A549 (cell line): ENCODE measurements around the gene ARHGEF19. TPM values are rescaled to one million over a fixed set of nuclear protein-coding genes. Genes with fewer than 3 reads are reported as not detected.

Experiments used
- ATAC-seq, 2 experiments: fragments of 200-7000 bp in 1 of 2; fragments of >200 bp in 1 of 2; cut with Nextera tagmentation in 1 of 2; cut with Tn5 transposase in 1 of 2; 3 replicates each; pipeline versions ENCODE4 v1.8.0 to v1.9.1; 2018 to 2020; ENCODE audit warnings: mild to moderate bottlenecking in 1 of 2, moderate library complexity in 1 of 2
- CTCF ChIA-PET: fragments of 300-600 bp; sonication (Branson Sonifier 250); formaldehyde crosslinking; extraction: SDS; loops from one replicate; lab custom pipeline; 2021; ENCODE audit warnings: antibody characterized with exemption, inconsistent platforms; lab: Yijun Ruan, JAX
- POLR2A ChIA-PET: fragments of 350-600 bp; formaldehyde crosslinking; extraction: SDS; loops from one replicate; lab custom pipeline; 2021; ENCODE audit warnings: antibody characterized with exemption, inconsistent platforms; lab: Yijun Ruan, JAX
- DNase-seq, 2 experiments: peaks; one replicate each; pipeline versions ENCODE4 v3.0.0 to v3.0.0-alpha.2; 2011 to 2016; ENCODE audit warnings: low read depth in 1 of 2, low spot score in 1 of 2
- FAIRE-seq: peaks from 2 replicates; lab custom pipeline; 2011; peaks lifted over from hg19 to GRCh38; lab: Jason Lieb, UNC
- H3K27ac ChIP-seq, 2 experiments: fragments of >200 bp; sonication (Bioruptor Twin); formaldehyde crosslinking; 3 replicates each; pipeline ENCODE4 v1.5.1; 2016 to 2017
- H3K4me1 ChIP-seq: fragments of >200 bp; sonication (Bioruptor Twin); formaldehyde crosslinking; 3 replicates; pipeline ENCODE4 v1.6.1; 2016
- H3K4me2 ChIP-seq: fragments of >200 bp; sonication (Bioruptor Twin); formaldehyde crosslinking; 3 replicates; pipeline ENCODE4 v1.6.1; 2016
- H3K4me3 ChIP-seq: fragments of >200 bp; sonication (Bioruptor Twin); formaldehyde crosslinking; 3 replicates; pipeline ENCODE4 v1.5.1; 2016
- H3K9me3 ChIP-seq: fragments of >200 bp; sonication (Bioruptor Twin); formaldehyde crosslinking; 3 replicates; pipeline ENCODE4 v1.6.1; 2016
- BCL3 ChIP-seq: fragments of >200 bp; sonication (Bioruptor Twin); formaldehyde crosslinking; IDR thresholded peaks from 3 replicates; pipeline ENCODE4 v1.6.1; 2016
- BHLHE40 ChIP-seq: IDR thresholded peaks from 2 replicates; pipeline ENCODE4 v1.6.1; 2012; ENCODE audit warnings: low read depth, low read length, inconsistent platforms
- CBX2 ChIP-seq: fragments of 200-600 bp; sonication (generic); IDR thresholded peaks from 2 replicates; pipeline ENCODE4 v1.6.1; 2016; ENCODE audit warnings: low read depth, mild to moderate bottlenecking, borderline replicate concordance
- CBX8 ChIP-seq: fragments of 200-600 bp; sonication (generic); IDR thresholded peaks from 2 replicates; pipeline ENCODE4 v1.6.1; 2016
- CEBPB ChIP-seq, 2 experiments: fragments of >200 bp in 1 of 2; sonication (Bioruptor Twin) in 1 of 2; formaldehyde crosslinking in 1 of 2; IDR thresholded peaks; 2 replicates each; pipeline ENCODE4 v1.6.1; 2012 to 2016
- CHD4 ChIP-seq: fragments of 200-600 bp; sonication (generic); IDR thresholded peaks from 2 replicates; pipeline ENCODE4 v1.6.1; 2016; ENCODE audit warnings: antibody characterized with exemption, mild to moderate bottlenecking, borderline replicate concordance
- EHF ChIP-seq: fragments of 250-450 bp; sonication (Bioruptor Pico); IDR thresholded peaks from 2 replicates; pipeline ENCODE4 v1.5.0; 2020; ENCODE audit warnings: mild to moderate bottlenecking
- EHMT2 ChIP-seq: fragments of 200-600 bp; sonication (generic); IDR thresholded peaks from 2 replicates; pipeline ENCODE4 v1.6.1; 2016; ENCODE audit warnings: antibody characterized with exemption, low read depth, mild to moderate bottlenecking, moderate library complexity
- EP300 ChIP-seq, 2 experiments: fragments of >200 bp; sonication (Bioruptor Twin); formaldehyde crosslinking; IDR thresholded peaks; 2 replicates in 1 of 2; 3 replicates in 1 of 2; pipeline ENCODE4 v1.6.1; 2016 to 2017
- ESRRA ChIP-seq: fragments of 150-350 bp; IDR thresholded peaks from 2 replicates; pipeline ENCODE4 v1.6.1; 2014; ENCODE audit warnings: mild to moderate bottlenecking, low read length, borderline replicate concordance
- FOSL2 ChIP-seq, 2 experiments: fragments of 450-650 bp in 1 of 2; fragments of >200 bp in 1 of 2; sonication (Bioruptor Twin) in 1 of 2; formaldehyde crosslinking; IDR thresholded peaks; 2 replicates each; pipeline versions ENCODE4 v1.5.0 to v1.6.1; 2016 to 2020; ENCODE audit warnings: mild to moderate bottlenecking in 1 of 2, moderate library complexity in 1 of 2
- GATA3 ChIP-seq: IDR thresholded peaks from 2 replicates; pipeline ENCODE4 v1.6.1; 2012; ENCODE audit warnings: borderline replicate concordance
- HES2 ChIP-seq: fragments of >200 bp; sonication (Bioruptor Twin); formaldehyde crosslinking; IDR thresholded peaks from 2 replicates; pipeline ENCODE4 v1.6.1; 2016
- HEYL ChIP-seq: fragments of 250-450 bp; sonication (Bioruptor Pico); IDR thresholded peaks from 2 replicates; pipeline ENCODE4 v1.8.0; 2021; ENCODE audit warnings: mild to moderate bottlenecking, moderate library complexity
- HOXA7 ChIP-seq: fragments of 250-450 bp; sonication (Bioruptor Pico); IDR thresholded peaks from 2 replicates; pipeline ENCODE4 v1.5.0; 2020; ENCODE audit warnings: mild to moderate bottlenecking, moderate library complexity
- HOXB13 ChIP-seq: fragments of 250-450 bp; sonication (Bioruptor Pico); IDR thresholded peaks from 2 replicates; pipeline ENCODE4 v1.5.0; 2020; ENCODE audit warnings: low read depth, mild to moderate bottlenecking, moderate library complexity
- HOXB5 ChIP-seq: fragments of 250-450 bp; sonication (Bioruptor Pico); IDR thresholded peaks from 2 replicates; pipeline ENCODE4 v1.5.0; 2020; ENCODE audit warnings: mild to moderate bottlenecking, moderate library complexity
- JUN ChIP-seq, 2 experiments: fragments of >200 bp; sonication (Bioruptor Twin); formaldehyde crosslinking; IDR thresholded peaks; 2 replicates in 1 of 2; 3 replicates in 1 of 2; pipeline ENCODE4 v1.6.1; 2016 to 2017
- KDM1A ChIP-seq: fragments of 200-600 bp; sonication (generic); IDR thresholded peaks from 2 replicates; pipeline ENCODE4 v1.6.1; 2016; ENCODE audit warnings: low read depth, mild to moderate bottlenecking
- MAZ ChIP-seq: fragments of 150-350 bp; IDR thresholded peaks from 2 replicates; pipeline ENCODE4 v1.6.1; 2014; ENCODE audit warnings: antibody characterized with exemption, low read depth, low read length, borderline replicate concordance
- MYC ChIP-seq: IDR thresholded peaks from 2 replicates; pipeline ENCODE4 v1.6.1; 2012; ENCODE audit warnings: mild to moderate bottlenecking, inconsistent platforms, low read length, improper control_type of control experiment, borderline replicate concordance
- NR3C1 ChIP-seq: fragments of >200 bp; sonication (Bioruptor Twin); formaldehyde crosslinking; IDR thresholded peaks from 3 replicates; pipeline ENCODE4 v1.6.1; 2017
- PHF8 ChIP-seq: fragments of 200-600 bp; sonication (generic); IDR thresholded peaks from 2 replicates; pipeline ENCODE4 v1.6.1; 2016; ENCODE audit warnings: low read depth, mild to moderate bottlenecking, antibody characterized with exemption, moderate library complexity, borderline replicate concordance
- RAD21 ChIP-seq, 2 experiments: fragments of >200 bp in 1 of 2; sonication (Bioruptor Twin) in 1 of 2; formaldehyde crosslinking in 1 of 2; IDR thresholded peaks in 1 of 2; conservative IDR thresholded peaks in 1 of 2; 2 replicates in 1 of 2; 3 replicates in 1 of 2; pipeline ENCODE4 v1.6.1; 2012 to 2018; ENCODE audit warnings: inconsistent platforms in 1 of 2
- RNF2 ChIP-seq: fragments of 200-600 bp; sonication (generic); IDR thresholded peaks from 2 replicates; pipeline ENCODE4 v1.6.1; 2016; ENCODE audit warnings: low read depth, mild to moderate bottlenecking, antibody characterized with exemption, moderate library complexity, borderline replicate concordance
- SMC3 ChIP-seq: fragments of >200 bp; sonication (Bioruptor Twin); formaldehyde crosslinking; IDR thresholded peaks from 3 replicates; pipeline ENCODE4 v1.6.1; 2018; ENCODE audit warnings: inconsistent platforms
- TFCP2L1 ChIP-seq: fragments of 250-450 bp; sonication (Bioruptor Pico); IDR thresholded peaks from 2 replicates; pipeline ENCODE4 v1.5.0; 2021; ENCODE audit warnings: mild to moderate bottlenecking
- TP53 ChIP-seq: fragments of 250-450 bp; sonication (Bioruptor Pico); IDR thresholded peaks from 2 replicates; pipeline ENCODE4 v1.5.0; 2021; ENCODE audit warnings: mild to moderate bottlenecking, moderate library complexity
- ZFP36 ChIP-seq: fragments of 450-650 bp; IDR thresholded peaks from 2 replicates; pipeline ENCODE4 v1.6.1; 2014; ENCODE audit warnings: borderline replicate concordance; ENCODE audit not compliant: partially characterized antibody
- ZNF302 ChIP-seq: fragments of 250-450 bp; sonication (Bioruptor Pico); IDR thresholded peaks from 2 replicates; pipeline ENCODE4 v1.9.0; 2021; ENCODE audit warnings: inconsistent platforms, mild to moderate bottlenecking, moderate library complexity
- WGBS: methylation state at CpG from one replicate; pipeline ENCODE4 v1.1.6; 2017; ENCODE audit errors: missing lambda C conversion rate; 5-methylcytosine and 5-hydroxymethylcytosine counted together
- polyA plus RNA-seq, 4 experiments: library from polyadenylated mRNA; depleted of rRNA in 3 of 4; stranded (reverse); fragments of >200 nt; fragmentation: RNase III in 1 of 4; extraction: RNeasy Plus Mini Kit Qiagen cat#74134 plus additional on column Dnase treatment in 1 of 4; gene quantifications; 2 replicates in 3 of 4; 3 replicates in 1 of 4; pipeline ENCODE4 v1.2.3, GENCODE V29; 2011 to 2017
- TF ChIP-seq, protein P1 (sequence below): fragments of 450-650 bp; IDR thresholded peaks from 2 replicates; pipeline ENCODE4 v1.6.1; 2014; ENCODE audit warnings: antibody characterized with exemption
- TF ChIP-seq, protein P2 (sequence below): IDR thresholded peaks from 2 replicates; pipeline ENCODE4 v1.6.1; 2012
- TF ChIP-seq, protein P3 (sequence below): fragments of 250-450 bp; sonication (Bioruptor Pico); IDR thresholded peaks from 2 replicates; pipeline ENCODE4 v1.5.0; 2021; ENCODE audit warnings: mild to moderate bottlenecking, moderate library complexity, borderline replicate concordance

The ARHGEF19 gene
- polyA plus RNA-seq, 2 of the 4 experiments (the other 2 are of a cell fraction) = 6.1 to 9.2 TPM

GRCh38 chr1:16206547-16207317 lies 5.7 kb downstream of the ARHGEF19 start:
- ChIA-PET POLR2A (interaction anchor here (0.6 to 2.3 kb wide), 6 partner anchors 11 to 208 kb away, joined by 3 to 29 read pairs (median 6); partner anchors contain the start of gene CPLANE2), CTCF (interaction anchor here (1.4 to 3.9 kb wide), 4 partner anchors 37 to 156 kb away, joined by 6 to 31 read pairs (median 8); no protein-coding TSS in a partner anchor)
- ATAC-seq (peak; percentile 92 to 95), FAIRE-seq (no peak), DNase-seq (peak; percentile 76 to 97)
- Histone ChIP-seq H3K9me3 (no peaks in the 10 kb centered on the region), H3K4me2 (peak overlapping the region; percentile 89), H3K4me1 (peaks cover 26% of the 10 kb centered on the region), H3K27ac (peak overlapping the region; percentile 84 to 95), H3K4me3 (peak overlapping the region; percentile 51)
- 3% methylated on average over 24 of the region's 87 CpGs for WGBS
- TF ChIP-seq BHLHE40 (no peak), SMC3 (no peak), ESRRA (no peak), JUN (IDR thresholded peaks at IDR 0.05) (peak; percentile 78 to 95; a peak in 4 of 5 replicates), TFCP2L1 (no peak), CBX2 (no peak), HES2 (no peak), EP300 (IDR thresholded peaks at IDR 0.05) (no peak), BCL3 (peak; percentile 82; the same call in 1 of the 3 replicates), HEYL (CRISPR knock-in tag) (no peak), PHF8 (peak; percentile 57; the same call in 1 of the 2 replicates), EHMT2 (no peak), RAD21 (conservative IDR thresholded peaks at IDR 0.05 in 1 of 2, IDR thresholded peaks at IDR 0.05 in 1 of 2) (no peak), CEBPB (IDR thresholded peaks at IDR 0.05) (no peak), MYC (peak; percentile 24; the same call in 1 of the 2 replicates), GATA3 (no peak), HOXA7 (CRISPR knock-in tag) (no peak), EHF (no peak), TP53 (CRISPR knock-in tag) (no peak), CBX8 (no peak), ZFP36 (no peak), NR3C1 (no peak), KDM1A (no peak), ZNF302 (CRISPR knock-in tag) (no peak), CHD4 (no peak), MAZ (no peak), RNF2 (no peak), FOSL2 (IDR thresholded peaks at IDR 0.05) (no peak), FOSL2 (CRISPR knock-in tag; IDR thresholded peaks at IDR 0.05) (no peak), HOXB5 (CRISPR knock-in tag) (no peak), HOXB13 (no peak)
- TF ChIP-seq, protein P1, sequence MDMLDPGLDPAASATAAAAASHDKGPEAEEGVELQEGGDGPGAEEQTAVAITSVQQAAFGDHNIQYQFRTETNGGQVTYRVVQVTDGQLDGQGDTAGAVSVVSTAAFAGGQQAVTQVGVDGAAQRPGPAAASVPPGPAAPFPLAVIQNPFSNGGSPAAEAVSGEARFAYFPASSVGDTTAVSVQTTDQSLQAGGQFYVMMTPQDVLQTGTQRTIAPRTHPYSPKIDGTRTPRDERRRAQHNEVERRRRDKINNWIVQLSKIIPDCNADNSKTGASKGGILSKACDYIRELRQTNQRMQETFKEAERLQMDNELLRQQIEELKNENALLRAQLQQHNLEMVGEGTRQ = no peak
- TF ChIP-seq, protein P2, sequence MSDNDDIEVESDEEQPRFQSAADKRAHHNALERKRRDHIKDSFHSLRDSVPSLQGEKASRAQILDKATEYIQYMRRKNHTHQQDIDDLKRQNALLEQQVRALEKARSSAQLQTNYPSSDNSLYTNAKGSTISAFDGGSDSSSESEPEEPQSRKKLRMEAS = peak; percentile 82
- TF ChIP-seq, protein P3, sequence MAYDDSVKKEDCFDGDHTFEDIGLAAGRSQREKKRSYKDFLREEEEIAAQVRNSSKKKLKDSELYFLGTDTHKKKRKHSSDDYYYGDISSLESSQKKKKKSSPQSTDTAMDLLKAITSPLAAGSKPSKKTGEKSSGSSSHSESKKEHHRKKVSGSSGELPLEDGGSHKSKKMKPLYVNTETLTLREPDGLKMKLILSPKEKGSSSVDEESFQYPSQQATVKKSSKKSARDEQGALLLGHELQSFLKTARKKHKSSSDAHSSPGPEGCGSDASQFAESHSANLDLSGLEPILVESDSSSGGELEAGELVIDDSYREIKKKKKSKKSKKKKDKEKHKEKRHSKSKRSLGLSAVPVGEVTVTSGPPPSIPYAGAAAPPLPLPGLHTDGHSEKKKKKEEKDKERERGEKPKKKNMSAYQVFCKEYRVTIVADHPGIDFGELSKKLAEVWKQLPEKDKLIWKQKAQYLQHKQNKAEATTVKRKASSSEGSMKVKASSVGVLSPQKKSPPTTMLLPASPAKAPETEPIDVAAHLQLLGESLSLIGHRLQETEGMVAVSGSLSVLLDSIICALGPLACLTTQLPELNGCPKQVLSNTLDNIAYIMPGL (CRISPR knock-in tag) = no peak
